ENCODE data around the gene UBE4B. TPM values are rescaled to one million over a fixed set of nuclear protein-coding genes. Genes with fewer than 3 reads are reported as not detected.

The UBE4B gene
- total RNA-seq, 2 donors from 2014 or later = 62.7 to 73.3 TPM

- Histone ChIP-seq H3K4me3 (ENCODE audit: low read length) (no peak overlapping the region), H3K9ac (ENCODE audit: extremely low read depth, low read length, poor library complexity, severe bottlenecking) (no peak overlapping the region), H3K27me3 (ENCODE audit: control insufficient read depth, insufficient read depth, low read length, poor library complexity, severe bottlenecking) (no peaks in the 10 kb centered on the region), H3K27ac (ENCODE audit: low read depth, low read length) (peak overlapping the region; percentile 63), H3K4me1 (ENCODE audit: control insufficient read depth, insufficient read depth, low read length) (no peaks in the 10 kb centered on the region), H3K36me3 (ENCODE audit: control insufficient read depth, insufficient read depth, low read length) (peaks cover 17% of the 10 kb centered on the region), H3K9me3 (ENCODE audit: control insufficient read depth, low read length) (no peaks in the 10 kb centered on the region)
- H3K27me3 Mint-ChIP-seq (ENCODE audit: insufficient read depth) = no peaks in the 10 kb centered on the region
- H3K36me3 Mint-ChIP-seq (ENCODE audit: low read depth) = peaks cover 38% of the 10 kb centered on the region
- 91 to 92% methylated on average over 4 to 5 of the region's 5 CpGs for WGBS, 2 experiments (ENCODE audit: insufficient coverage in 1 of 2, insufficient read length in 1 of 2)
- H3K4me1 Mint-ChIP-seq = no peaks in the 10 kb centered on the region
- no peak overlapping the region for H3K27ac Mint-ChIP-seq
- DNase-seq = no peak
- H3K4me3 Mint-ChIP-seq = no peak overlapping the region
- H3K9me3 Mint-ChIP-seq = no peaks in the 10 kb centered on the region
- TF ChIP-seq CTCF (conservative IDR thresholded peaks at IDR 0.05) = no peak
Observed at GRCh38 chr1:10085076-10085475, 52.3 kb downstream of the UBE4B start.

- Mint-ChIP-seq H3K4me3 (no peak overlapping the region), H3K9me3 (no peaks in the 10 kb centered on the region), H3K4me1 (no peaks in the 10 kb centered on the region), H3K36me3 (ENCODE audit: low read depth) (peaks cover 29% of the 10 kb centered on the region), H3K27me3 (ENCODE audit: insufficient read depth) (no peaks in the 10 kb centered on the region), H3K27ac (no peak overlapping the region)
- Histone ChIP-seq H3K9ac (ENCODE audit: extremely low read depth, low read length, poor library complexity, severe bottlenecking) (no peak overlapping the region), H3K9me3 (ENCODE audit: control insufficient read depth, low read length) (no peaks in the 10 kb centered on the region), H3K4me1 (ENCODE audit: control insufficient read depth, insufficient read depth, low read length) (no peaks in the 10 kb centered on the region), H3K27me3 (ENCODE audit: control insufficient read depth, insufficient read depth, low read length, poor library complexity, severe bottlenecking) (no peaks in the 10 kb centered on the region), H3K27ac (ENCODE audit: low read depth, low read length) (no peak overlapping the region), H3K4me3 (ENCODE audit: low read length) (no peak overlapping the region), H3K36me3 (ENCODE audit: control insufficient read depth, insufficient read depth, low read length) (peaks cover 11% of the 10 kb centered on the region)
- DNase-seq = no peak
- TF ChIP-seq CTCF (conservative IDR thresholded peaks at IDR 0.05) = no peak
Observed at GRCh38 chr1:10087210-10087609, 54.5 kb downstream of the UBE4B start.

GRCh38 chr1:10101929-10102328 lies 69.2 kb downstream of the UBE4B start:
- no peaks in the 10 kb centered on the region for H3K9me3 ChIP-seq (ENCODE audit: control insufficient read depth, low read length)
- no peaks in the 10 kb centered on the region for H3K4me1 ChIP-seq (ENCODE audit: control insufficient read depth, insufficient read depth, low read length)
- TF ChIP-seq CTCF (conservative IDR thresholded peaks at IDR 0.05) = peak; percentile 51
- no peaks in the 10 kb centered on the region for H3K27me3 ChIP-seq (ENCODE audit: control insufficient read depth, insufficient read depth, low read length, poor library complexity, severe bottlenecking)
- peaks cover 56% of the 10 kb centered on the region for H3K36me3 Mint-ChIP-seq (ENCODE audit: low read depth)
- H3K9me3 Mint-ChIP-seq = no peaks in the 10 kb centered on the region
- no peak overlapping the region for H3K4me3 Mint-ChIP-seq
- DNase-seq = no peak
- no peaks in the 10 kb centered on the region for H3K27me3 Mint-ChIP-seq (ENCODE audit: insufficient read depth)
- no peak overlapping the region for H3K27ac Mint-ChIP-seq
- no peak overlapping the region for H3K27ac ChIP-seq (ENCODE audit: low read depth, low read length)
- H3K4me1 Mint-ChIP-seq = no peaks in the 10 kb centered on the region
- no peak overlapping the region for H3K9ac ChIP-seq (ENCODE audit: extremely low read depth, low read length, poor library complexity, severe bottlenecking)
- H3K4me3 ChIP-seq (ENCODE audit: low read length) = no peak overlapping the region
- peaks cover 46% of the 10 kb centered on the region for H3K36me3 ChIP-seq (ENCODE audit: control insufficient read depth, insufficient read depth, low read length)
